Stimulated activated CD4-positive, alpha-beta T cell treated with anti-CD3 and anti-CD28 coated beads, Interleukin-2, amount 100 ng/mL, for 4 hours (primary cell): ENCODE data around the gene C16orf54.
A peak's percentile ranks its signal among the peaks of the same experiment; 100 is the strongest.
"Not testable (repeated sequence)": the region's sequence is repeated elsewhere in the genome, so short reads cannot be mapped to it uniquely, and the experiment has no call there.

Experiments
- DNase-seq: peaks from one replicate; pipeline ENCODE4 v3.0.0-alpha.2; 2020; ENCODE audit warnings: low read depth

C16orf54 gene

DNA sequence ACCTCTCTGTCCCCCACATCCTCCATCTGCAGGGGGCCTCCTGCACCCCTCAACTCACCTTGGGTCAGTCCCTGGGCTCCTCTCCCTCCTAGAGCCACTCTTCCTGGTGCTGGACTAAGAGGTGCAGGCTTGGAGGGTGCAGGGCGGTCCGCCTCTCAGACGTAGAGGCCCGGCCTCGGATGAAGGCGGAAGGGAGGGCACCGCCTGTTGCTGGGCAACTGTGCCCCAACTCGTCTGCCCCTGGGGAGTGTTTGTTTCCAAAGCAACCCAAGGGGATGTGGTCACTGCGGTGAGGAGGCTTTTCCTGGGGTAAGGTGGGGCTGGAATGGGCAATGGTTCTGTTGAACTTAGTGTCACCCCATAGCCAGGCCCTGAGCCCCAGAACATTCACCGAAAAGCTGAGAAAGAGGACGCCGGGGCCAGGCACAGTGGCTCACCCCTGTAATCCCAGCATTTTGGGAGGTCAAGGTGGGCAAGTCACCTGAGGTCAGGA, at the start of gene C16orf54:
Gene C16orf54, minus strand, starts transcription at position 138 of the 493 bp plus-strand sequence. CDS start 1,039 bp downstream, outside the sequence.
- DNase-seq, result peak; percentile 64

DNA sequence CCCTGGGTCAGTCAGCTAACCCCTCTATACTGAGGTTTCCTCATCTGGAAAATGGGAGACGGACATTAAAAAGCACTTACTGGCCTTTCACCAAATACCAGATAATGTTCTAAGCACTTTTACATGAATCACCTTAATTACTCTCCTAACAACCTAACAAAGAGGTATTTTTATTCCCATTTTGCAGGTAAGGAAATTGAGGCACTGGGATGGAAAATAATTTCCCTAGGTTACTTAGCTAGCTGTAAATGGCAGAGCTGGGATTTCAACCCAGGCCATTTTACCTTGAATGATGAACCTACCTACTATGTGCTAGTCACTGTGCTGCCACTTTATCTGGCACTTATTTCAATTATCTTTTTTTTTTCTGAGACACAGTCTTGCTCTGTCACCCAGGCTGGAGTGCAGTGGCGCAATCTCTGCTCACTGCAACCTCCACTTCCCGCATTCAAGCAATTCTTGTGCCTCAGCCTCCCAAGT, 48.5 kb upstream of the C16orf54 start:
- no peak for DNase-seq

DNA sequence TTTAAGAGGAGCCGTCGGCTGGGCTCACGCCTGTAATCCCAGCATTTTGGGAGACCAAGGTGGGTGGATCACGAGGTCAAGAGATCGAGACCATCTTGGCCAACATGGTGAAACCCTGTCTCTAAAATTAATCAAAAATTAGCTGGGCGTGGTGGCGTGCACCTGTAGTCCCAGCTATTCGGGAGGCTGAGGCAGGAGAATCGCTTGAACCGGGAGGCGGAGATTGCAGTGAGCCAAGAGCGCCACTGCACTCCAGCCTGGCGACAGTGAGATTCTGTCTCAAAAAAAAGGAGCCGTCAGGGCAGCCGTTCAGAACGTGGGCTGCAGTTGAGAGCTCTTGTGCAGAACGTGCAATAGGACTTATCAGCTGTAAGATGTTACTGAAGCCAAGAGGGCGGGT, 47.4 kb upstream of the C16orf54 start:
- DNase-seq, result not testable (repeated sequence)

GRCh38 chr16:29791845-29792807, 46.3 kb upstream of the C16orf54 start:
- DNase-seq, result no peak

- no peak for DNase-seq
Measured at GRCh38 chr16:29790949-29791844, 45.4 kb upstream of the C16orf54 start.

DNA sequence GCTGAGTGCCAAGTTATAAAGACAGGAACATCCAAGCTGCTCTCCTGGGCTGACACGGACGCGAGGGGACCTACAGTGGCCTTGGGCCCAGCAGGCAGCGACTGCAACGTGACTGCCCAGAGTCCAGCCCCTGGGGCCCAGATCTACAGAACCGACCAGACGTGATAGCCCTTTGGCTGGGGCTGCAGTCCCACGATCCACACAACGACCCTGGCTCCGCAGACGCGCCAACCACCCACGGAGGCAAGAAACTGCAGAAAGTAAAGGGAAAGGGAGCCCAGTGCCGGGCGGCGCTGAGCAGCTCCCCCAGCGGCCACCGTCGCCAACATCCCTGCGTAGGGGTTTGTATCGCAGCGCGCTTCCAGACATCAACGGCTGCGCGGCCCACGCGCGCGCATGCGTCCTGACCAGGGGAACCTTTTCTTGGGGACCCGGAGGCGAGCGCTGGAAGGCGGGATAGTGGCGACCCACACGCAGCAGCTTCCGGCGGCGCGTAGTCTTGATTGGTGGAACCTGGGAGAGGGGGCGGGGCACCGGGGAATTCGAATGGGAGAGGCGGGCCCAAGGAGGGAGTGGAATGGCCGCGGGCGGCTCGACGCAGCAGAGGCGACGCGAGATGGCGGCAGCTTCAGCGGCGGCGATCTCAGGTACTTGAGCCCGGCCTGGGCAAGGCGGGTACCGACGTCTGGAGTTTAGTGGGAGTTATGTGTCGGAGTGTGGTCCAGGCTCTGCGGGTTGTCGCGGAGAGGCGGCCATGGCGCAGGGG, 44.6 kb upstream of the C16orf54 start, which contains the start of gene KIF22:
Gene KIF22, plus strand, starts transcription at position 569 of the 766 bp plus-strand sequence. Its CDS starts 9 bp downstream, at position 578.
- DNase-seq, result peak; percentile 99

- DNase-seq, result no peak
Measured at GRCh38 chr16:29789775-29790182, 44.0 kb upstream of the C16orf54 start.

GRCh38 chr16:29787155-29787554, 41.4 kb upstream of the C16orf54 start:
- not testable (repeated sequence) for DNase-seq

DNA sequence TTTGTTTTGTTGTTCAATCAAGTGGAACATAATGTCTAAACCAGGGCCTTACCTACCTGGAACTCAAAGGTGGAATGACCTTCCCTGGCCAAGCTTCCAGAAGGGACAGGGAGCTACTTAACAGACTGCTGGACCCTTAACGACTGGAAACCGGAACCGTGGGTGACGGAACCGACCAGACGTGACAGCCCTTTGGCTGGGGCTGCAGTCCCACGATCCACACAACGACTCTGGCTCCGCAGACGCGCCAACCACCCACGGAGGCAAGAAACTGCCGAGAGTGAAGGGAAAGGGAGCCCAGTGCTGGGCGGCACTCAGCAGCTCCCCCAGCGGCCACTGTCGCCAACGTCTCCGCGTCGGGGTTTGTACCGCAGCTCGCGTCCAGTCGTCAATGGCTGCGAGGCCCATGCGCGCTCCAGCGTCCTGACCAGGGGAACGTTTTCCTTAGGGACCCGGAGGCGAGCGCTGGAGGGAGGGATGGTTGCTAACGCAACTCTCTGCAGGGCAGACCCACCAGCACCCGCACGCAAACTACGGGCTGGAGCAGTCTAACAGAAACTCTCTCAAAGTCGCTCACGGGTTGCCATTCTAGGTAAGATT, 39.2 kb upstream of the C16orf54 start:
- peak; percentile 63 for DNase-seq

DNA sequence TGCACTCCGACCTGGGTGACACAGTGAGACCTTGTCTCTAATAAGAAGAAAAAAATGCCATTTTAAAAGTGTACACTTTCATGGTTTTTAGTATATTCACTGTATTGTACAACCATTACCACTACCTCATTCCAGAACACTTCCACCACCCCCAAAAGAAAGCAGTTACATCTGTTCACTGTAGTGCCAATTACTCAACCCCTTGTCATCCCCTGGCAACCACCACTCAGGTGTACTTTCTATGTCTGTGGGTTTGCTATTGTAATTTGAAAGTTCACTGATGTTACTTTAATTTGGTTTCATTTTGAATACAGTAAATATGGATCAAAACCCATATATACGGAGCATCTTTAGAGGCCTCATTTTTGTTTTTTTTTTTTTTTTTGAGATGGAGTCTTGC, 38.4 kb upstream of the C16orf54 start:
- no peak for DNase-seq

- DNase-seq, result not testable (repeated sequence)
Measured at GRCh38 chr16:29783094-29783953, 37.5 kb upstream of the C16orf54 start.

DNA sequence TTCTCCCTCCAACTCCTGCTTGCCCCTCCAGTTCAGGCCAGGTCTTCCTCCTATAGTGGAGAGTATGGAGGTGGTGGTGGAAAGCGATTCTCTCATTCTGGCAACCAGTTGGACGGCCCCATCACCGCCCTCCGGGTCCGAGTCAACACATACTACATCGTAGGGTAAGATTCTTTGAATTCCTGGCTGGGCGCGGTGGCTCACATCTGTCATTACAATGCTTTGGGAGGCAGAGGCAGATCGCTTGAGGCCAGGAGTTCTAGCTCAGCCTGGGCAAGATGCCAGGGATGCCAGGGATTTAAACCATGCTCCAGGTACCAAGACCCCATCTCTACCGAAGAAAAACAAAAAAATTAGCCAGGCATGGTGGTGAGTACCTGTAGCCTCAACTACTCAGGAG, 33.7 kb upstream of the C16orf54 start:
- DNase-seq, result no peak

DNA sequence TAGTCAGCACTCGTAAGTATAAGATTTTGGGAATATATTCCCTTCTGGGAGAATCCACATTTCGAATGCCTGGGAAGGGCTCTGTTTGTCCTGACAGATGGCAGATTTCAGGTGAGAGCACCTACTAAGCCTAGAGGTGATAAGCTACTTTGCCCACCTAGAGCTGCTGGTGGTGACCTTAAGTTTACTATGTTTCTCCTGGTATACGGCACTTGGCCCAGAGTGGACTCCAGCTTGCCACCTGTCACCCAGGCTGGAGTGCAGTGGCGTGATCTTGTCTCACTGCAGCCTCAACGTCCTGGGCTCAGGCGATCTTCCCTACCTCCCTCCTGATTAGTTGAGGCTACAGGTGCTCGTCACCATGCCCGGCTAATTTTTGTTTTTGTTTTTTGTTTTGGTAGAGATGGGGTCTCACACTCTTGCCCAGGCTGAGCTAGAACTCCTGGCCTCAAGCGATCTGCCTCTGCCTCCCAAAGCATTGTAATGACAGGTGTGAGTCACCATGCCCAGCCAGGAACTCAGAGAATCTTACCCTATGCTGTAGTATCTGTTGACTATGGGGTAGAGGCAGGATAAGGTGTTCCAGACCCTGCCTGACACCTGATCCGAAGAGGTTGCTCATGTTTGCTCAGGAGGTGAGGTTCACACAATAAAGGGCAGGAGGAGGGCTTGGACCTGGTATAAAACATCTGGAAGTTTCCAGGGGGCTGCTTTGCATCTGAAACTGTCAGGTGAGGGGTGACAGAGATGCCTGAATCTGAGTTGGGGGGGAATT, 32.0 kb upstream of the C16orf54 start, which contains the start of gene ZG16:
Gene ZG16, plus strand, starts transcription at position 681 of the 775 bp plus-strand sequence. CDS start 1,011 bp downstream, outside the sequence.
- no peak for DNase-seq

GRCh38 chr16:29775742-29776408, 30.1 kb upstream of the C16orf54 start:
- DNase-seq, result no peak

GRCh38 chr16:29774730-29775129, 28.9 kb upstream of the C16orf54 start:
- no peak for DNase-seq

DNA sequence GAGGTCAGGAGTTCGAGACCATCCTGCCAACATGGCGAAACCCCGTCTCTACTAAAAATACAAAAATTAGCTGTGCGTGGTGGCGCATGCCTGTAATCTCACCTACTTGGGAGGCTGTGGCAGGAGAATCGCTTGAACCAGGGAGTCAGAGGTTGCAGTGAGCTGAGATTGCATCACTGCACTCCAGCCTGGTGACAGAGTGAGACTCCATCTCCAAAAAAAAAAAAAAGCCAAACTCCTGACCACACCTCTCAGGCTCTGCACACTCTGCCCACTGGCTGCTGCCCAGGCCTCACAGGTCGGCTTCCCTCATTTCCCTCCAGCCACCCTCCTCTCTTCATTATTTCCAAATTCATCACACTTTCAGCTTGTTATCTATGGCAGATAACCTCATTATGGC, 26.5 kb upstream of the C16orf54 start:
- DNase-seq, result not testable (repeated sequence)

DNA sequence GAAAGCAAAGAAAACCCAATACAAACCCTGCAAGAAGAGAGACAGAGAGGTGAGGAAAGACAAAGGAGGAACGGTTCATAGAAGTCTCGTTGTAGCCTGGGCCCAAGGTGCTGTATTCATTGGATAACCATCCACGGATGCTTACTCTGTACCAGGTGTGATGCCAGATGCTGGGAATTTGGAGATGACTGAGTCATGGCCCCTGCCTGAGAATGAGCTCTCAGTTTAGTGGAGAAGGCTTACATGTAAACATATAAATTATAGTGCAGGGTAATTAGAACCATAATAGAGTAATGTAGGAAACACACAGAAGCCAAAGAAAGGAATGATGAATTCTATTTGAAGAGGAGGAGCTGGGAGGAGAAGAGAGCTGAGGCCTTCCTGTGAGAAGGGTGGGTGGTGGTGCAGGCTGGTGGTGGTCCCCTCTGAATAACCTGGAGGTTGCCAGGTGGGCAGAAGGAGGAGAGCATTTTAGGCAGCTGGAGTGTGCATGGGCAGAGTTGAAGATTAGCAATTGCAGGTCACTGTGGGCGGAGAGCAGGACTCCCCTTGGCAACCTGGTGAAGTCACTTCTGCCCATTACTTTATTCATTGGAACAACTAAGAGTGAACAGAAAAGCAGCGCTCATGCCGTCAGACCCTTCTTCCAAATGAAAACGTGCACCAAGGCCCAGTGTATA, 24.6 kb upstream of the C16orf54 start:
- no peak for DNase-seq

DNA sequence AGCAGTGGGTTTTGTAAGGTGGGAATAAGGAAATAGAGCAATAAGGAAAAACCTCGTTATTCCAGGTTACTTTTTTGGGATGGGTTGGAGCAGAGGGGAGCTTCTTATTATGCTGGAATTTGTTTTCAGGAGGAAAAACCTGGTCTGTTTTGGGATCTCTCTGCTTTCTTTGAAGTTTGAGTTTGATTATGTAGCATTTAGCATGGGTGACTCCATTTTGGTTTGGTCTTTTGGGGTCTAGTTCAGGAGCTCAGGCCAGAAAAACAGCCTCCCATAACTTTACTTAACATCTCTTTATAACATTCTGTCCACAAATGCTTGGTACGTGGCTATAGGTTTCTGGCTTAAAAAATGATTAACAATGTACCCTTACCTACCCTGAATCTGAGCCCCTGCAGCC, 23.7 kb upstream of the C16orf54 start:
- DNase-seq, result no peak
